Measurements from ENCODE around the gene LCA5.

- TF ChIP-seq, protein P1, sequence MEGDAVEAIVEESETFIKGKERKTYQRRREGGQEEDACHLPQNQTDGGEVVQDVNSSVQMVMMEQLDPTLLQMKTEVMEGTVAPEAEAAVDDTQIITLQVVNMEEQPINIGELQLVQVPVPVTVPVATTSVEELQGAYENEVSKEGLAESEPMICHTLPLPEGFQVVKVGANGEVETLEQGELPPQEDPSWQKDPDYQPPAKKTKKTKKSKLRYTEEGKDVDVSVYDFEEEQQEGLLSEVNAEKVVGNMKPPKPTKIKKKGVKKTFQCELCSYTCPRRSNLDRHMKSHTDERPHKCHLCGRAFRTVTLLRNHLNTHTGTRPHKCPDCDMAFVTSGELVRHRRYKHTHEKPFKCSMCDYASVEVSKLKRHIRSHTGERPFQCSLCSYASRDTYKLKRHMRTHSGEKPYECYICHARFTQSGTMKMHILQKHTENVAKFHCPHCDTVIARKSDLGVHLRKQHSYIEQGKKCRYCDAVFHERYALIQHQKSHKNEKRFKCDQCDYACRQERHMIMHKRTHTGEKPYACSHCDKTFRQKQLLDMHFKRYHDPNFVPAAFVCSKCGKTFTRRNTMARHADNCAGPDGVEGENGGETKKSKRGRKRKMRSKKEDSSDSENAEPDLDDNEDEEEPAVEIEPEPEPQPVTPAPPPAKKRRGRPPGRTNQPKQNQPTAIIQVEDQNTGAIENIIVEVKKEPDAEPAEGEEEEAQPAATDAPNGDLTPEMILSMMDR (IDR thresholded peaks at IDR 0.05), result no peak
- TF ChIP-seq POLR2AphosphoS5 (IDR thresholded peaks at IDR 0.05; ENCODE audit: insufficient read depth in 1 of 2, low read depth in 1 of 2) (no peak), POLR2A (IDR thresholded peaks at IDR 0.05) (no peak)
Observed at GRCh38 chr6:79543411-79543810, 6.2 kb upstream of the LCA5 start.
